Neural progenitor cell (in vitro differentiated cells): ENCODE results near the gene PDE1C. TPM values are rescaled to one million over a fixed set of nuclear protein-coding genes. Genes with fewer than 3 reads are reported as not detected.
"Not testable (repeated sequence)": the region's sequence is repeated elsewhere in the genome, so short reads cannot be mapped to it uniquely, and the experiment has no call there.

Experiments used
- DNase-seq: peaks from one replicate; pipeline ENCODE4 v3.0.0-alpha.2; 2016; ENCODE audit warnings: low spot score
- H2AFZ ChIP-seq: fragments of 200-600 bp; sonication (generic); replicated peaks from 2 replicates; pipeline ENCODE4 v1.6.1; 2016; ENCODE audit warnings: antibody characterized with exemption
- H3F3A ChIP-seq: fragments of 200-600 bp; sonication (generic); 2 replicates; pipeline ENCODE4 v1.6.1; 2016; ENCODE audit warnings: antibody characterized with exemption, low read depth
- H3K27ac ChIP-seq: fragments of 200-600 bp; sonication (generic); 2 replicates; pipeline ENCODE4 v1.5.1; 2016; ENCODE audit warnings: mild to moderate bottlenecking
- H3K27me3 ChIP-seq: fragments of 200-600 bp; sonication (generic); 2 replicates; pipeline ENCODE4 v1.6.1; 2016; ENCODE audit warnings: mild to moderate bottlenecking, moderate library complexity
- H3K36me3 ChIP-seq: fragments of 200-600 bp; sonication (generic); 2 replicates; pipeline ENCODE4 v1.5.1; 2016
- H3K4me1 ChIP-seq: fragments of 200-600 bp; sonication (generic); 2 replicates; pipeline ENCODE4 v1.6.1; 2016; ENCODE audit warnings: mixed run types
- H3K4me2 ChIP-seq: fragments of 200-600 bp; sonication (generic); 2 replicates; pipeline ENCODE4 v1.6.1; 2016
- H3K4me3 ChIP-seq: fragments of 200-600 bp; sonication (generic); 2 replicates; pipeline ENCODE4 v1.5.1; 2016
- H3K79me2 ChIP-seq: fragments of 200-600 bp; sonication (generic); 2 replicates; pipeline ENCODE4 v1.6.1; 2016; ENCODE audit warnings: low read depth
- H3K9ac ChIP-seq: fragments of 200-600 bp; sonication (generic); 2 replicates; pipeline ENCODE4 v1.6.1; 2016
- H3K9me3 ChIP-seq: fragments of 200-600 bp; sonication (generic); 2 replicates; pipeline ENCODE4 v1.5.1; 2016; ENCODE audit warnings: low read depth
- H4K20me1 ChIP-seq: fragments of 200-600 bp; sonication (generic); 2 replicates; pipeline ENCODE4 v1.6.1; 2016; ENCODE audit warnings: low read depth
- H3K27ac Mint-ChIP-seq: 3 replicates; pipeline ENCODE4 v1.8.0; 2021; ENCODE audit warnings: mixed read lengths
- H3K27me3 Mint-ChIP-seq: 2 replicates; pipeline ENCODE4 v1.8.0; 2022; ENCODE audit warnings: low read depth, mild to moderate bottlenecking, inconsistent platforms, moderate library complexity, mixed read lengths; ENCODE audit not compliant: insufficient read depth
- H3K36me3 Mint-ChIP-seq: 3 replicates; pipeline ENCODE4 v1.8.0; 2021; ENCODE audit warnings: mixed read lengths
- H3K4me1 Mint-ChIP-seq: 3 replicates; pipeline ENCODE4 v1.8.0; 2021; ENCODE audit warnings: mixed read lengths
- H3K4me3 Mint-ChIP-seq: 3 replicates; pipeline ENCODE4 v1.8.0; 2021; ENCODE audit warnings: mild to moderate bottlenecking, moderate library complexity, mixed read lengths
- H3K9me3 Mint-ChIP-seq: 3 replicates; pipeline ENCODE4 v1.8.0; 2020; ENCODE audit warnings: mixed read lengths
- EZH2 ChIP-seq: fragments of 200-600 bp; sonication (generic); IDR thresholded peaks from 2 replicates; pipeline ENCODE4 v1.6.1; 2017; ENCODE audit warnings: antibody characterized with exemption, mild to moderate bottlenecking, moderate library complexity
- EZH2phosphoT487 ChIP-seq: fragments of 200-600 bp; sonication (generic); IDR thresholded peaks from 2 replicates; pipeline ENCODE4 v1.6.1; 2017; ENCODE audit warnings: antibody characterized with exemption
- total RNA-seq: library from RNA; depleted of rRNA; stranded (reverse); fragments of >200 nt; gene quantifications from 2 replicates; pipeline ENCODE4 v1.2.3, GENCODE V29; 2015; ENCODE audit warnings: low replicate concordance
- TF ChIP-seq, protein P1 (sequence below): fragments of 200-600 bp; sonication (generic); IDR thresholded peaks from 2 replicates; pipeline ENCODE4 v1.5.1; 2017; ENCODE audit warnings: antibody characterized with exemption, mild to moderate bottlenecking

PDE1C gene
- total RNA-seq, 1 donor from 2014 or later, result 0.54 TPM

DNA sequence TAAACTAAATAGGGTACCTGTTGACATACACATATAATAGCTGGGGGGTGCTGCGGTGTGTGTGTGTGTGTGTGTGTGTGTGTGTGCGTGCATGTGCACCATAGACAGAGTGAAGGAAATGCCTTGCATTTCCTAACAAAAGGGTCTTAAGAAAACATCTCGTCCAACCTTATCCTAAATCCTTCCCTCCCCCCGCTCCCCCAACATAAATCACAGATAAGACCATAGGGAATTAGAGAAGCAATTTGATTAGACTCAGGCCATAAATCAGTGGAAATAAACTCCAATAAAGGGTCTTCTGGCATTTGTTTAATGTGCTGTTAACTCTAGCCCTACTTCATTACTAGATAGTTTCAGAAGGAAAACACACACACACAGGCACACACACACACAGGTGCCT, 234.7 kb downstream of the PDE1C start:
- H3K4me1 Mint-ChIP-seq, result peaks cover 3% of the 10 kb centered on the region
- Histone ChIP-seq H3K9ac (no peak overlapping the region), H3K4me2 (no peak overlapping the region), H3K4me1 (no peaks in the 10 kb centered on the region), H3K4me3 (no peak overlapping the region), H3K79me2 (no peaks in the 10 kb centered on the region), H3K9me3 (no peaks in the 10 kb centered on the region), H3K36me3 (no peaks in the 10 kb centered on the region), H3K27me3 (no peaks in the 10 kb centered on the region), H3K27ac (no peak overlapping the region), H4K20me1 (no peaks in the 10 kb centered on the region), H2AFZ (no peak overlapping the region), H3F3A (no peaks in the 10 kb centered on the region)
- H3K27me3 Mint-ChIP-seq, result no peaks in the 10 kb centered on the region
- TF ChIP-seq EZH2 (no peak), EZH2phosphoT487 (no peak)
- TF ChIP-seq, protein P1, sequence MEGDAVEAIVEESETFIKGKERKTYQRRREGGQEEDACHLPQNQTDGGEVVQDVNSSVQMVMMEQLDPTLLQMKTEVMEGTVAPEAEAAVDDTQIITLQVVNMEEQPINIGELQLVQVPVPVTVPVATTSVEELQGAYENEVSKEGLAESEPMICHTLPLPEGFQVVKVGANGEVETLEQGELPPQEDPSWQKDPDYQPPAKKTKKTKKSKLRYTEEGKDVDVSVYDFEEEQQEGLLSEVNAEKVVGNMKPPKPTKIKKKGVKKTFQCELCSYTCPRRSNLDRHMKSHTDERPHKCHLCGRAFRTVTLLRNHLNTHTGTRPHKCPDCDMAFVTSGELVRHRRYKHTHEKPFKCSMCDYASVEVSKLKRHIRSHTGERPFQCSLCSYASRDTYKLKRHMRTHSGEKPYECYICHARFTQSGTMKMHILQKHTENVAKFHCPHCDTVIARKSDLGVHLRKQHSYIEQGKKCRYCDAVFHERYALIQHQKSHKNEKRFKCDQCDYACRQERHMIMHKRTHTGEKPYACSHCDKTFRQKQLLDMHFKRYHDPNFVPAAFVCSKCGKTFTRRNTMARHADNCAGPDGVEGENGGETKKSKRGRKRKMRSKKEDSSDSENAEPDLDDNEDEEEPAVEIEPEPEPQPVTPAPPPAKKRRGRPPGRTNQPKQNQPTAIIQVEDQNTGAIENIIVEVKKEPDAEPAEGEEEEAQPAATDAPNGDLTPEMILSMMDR, result no peak
- no peaks in the 10 kb centered on the region for H3K36me3 Mint-ChIP-seq
- no peak overlapping the region for H3K4me3 Mint-ChIP-seq
- no peaks in the 10 kb centered on the region for H3K9me3 Mint-ChIP-seq
- no peak overlapping the region for H3K27ac Mint-ChIP-seq
- no peak for DNase-seq

DNA sequence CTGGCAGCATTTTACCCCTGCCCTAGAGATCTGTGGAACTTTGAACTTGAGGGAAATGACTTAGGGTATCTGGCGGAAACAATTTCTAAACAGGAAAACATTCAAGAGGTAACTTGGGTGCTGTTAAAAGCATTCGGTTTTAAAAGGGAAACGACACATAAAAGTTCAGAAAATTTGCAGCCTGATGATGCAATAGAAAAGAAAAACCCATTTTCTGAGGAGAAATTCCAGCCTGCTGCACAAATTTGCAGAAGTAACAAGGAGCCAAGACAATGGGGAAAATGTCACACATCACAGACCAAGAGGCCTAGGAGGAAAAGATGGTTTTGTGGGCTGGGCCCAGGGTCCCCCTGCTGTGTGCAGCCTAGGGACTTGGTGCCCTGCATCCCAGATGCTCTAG, 236.6 kb downstream of the PDE1C start:
- H3K27ac ChIP-seq, H3K9ac ChIP-seq, H3K4me3 ChIP-seq, H3K36me3 Mint-ChIP-seq, H3K36me3 ChIP-seq, H3K79me2 ChIP-seq, H3K27me3 ChIP-seq, H3K4me1 Mint-ChIP-seq, H3F3A ChIP-seq, H3K27ac Mint-ChIP-seq, H3K9me3 Mint-ChIP-seq, H3K4me2 ChIP-seq, DNase-seq, H3K4me3 Mint-ChIP-seq, H4K20me1 ChIP-seq, H3K27me3 Mint-ChIP-seq, H2AFZ ChIP-seq, H3K4me1 ChIP-seq, H3K9me3 ChIP-seq: not testable (repeated sequence)

DNA sequence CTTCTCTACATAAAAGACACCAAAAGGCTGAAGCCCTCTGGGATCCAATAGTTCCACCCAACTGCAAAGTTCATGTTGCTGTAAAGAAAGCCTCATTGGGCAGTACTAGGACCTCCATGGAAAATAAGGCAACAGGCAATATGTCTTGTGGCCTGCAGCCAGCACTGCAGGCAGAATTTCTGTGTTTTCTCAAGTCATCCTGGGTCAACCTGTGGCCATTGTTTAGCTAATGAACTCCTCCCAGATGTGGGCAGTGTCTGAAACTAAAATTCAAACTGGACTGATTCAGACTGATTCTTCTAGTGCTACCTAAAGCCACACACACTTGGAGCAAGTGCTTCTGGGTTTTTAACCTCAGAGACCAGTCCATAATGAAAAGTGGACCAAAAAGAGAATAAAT, 241.7 kb downstream of the PDE1C start:
- H3F3A ChIP-seq, result no peaks in the 10 kb centered on the region
- Mint-ChIP-seq H3K27me3 (no peaks in the 10 kb centered on the region), H3K4me3 (no peak overlapping the region), H3K27ac (no peak overlapping the region), H3K4me1 (peaks cover 7% of the 10 kb centered on the region), H3K9me3 (peaks cover 3% of the 10 kb centered on the region), H3K36me3 (no peaks in the 10 kb centered on the region)
- H2AFZ ChIP-seq, result no peak overlapping the region
- H3K9me3 ChIP-seq, result no peaks in the 10 kb centered on the region
- H3K27me3 ChIP-seq, result no peaks in the 10 kb centered on the region
- H3K4me1 ChIP-seq, result no peaks in the 10 kb centered on the region
- H3K79me2 ChIP-seq, result no peaks in the 10 kb centered on the region
- no peaks in the 10 kb centered on the region for H4K20me1 ChIP-seq
- TF ChIP-seq EZH2 (no peak), EZH2phosphoT487 (no peak)
- TF ChIP-seq, protein P1, result no peak
- DNase-seq, result no peak
- no peak overlapping the region for H3K9ac ChIP-seq
- no peak overlapping the region for H3K27ac ChIP-seq
- no peak overlapping the region for H3K4me2 ChIP-seq
- H3K4me3 ChIP-seq, result no peak overlapping the region
- H3K36me3 ChIP-seq, result no peaks in the 10 kb centered on the region

DNA sequence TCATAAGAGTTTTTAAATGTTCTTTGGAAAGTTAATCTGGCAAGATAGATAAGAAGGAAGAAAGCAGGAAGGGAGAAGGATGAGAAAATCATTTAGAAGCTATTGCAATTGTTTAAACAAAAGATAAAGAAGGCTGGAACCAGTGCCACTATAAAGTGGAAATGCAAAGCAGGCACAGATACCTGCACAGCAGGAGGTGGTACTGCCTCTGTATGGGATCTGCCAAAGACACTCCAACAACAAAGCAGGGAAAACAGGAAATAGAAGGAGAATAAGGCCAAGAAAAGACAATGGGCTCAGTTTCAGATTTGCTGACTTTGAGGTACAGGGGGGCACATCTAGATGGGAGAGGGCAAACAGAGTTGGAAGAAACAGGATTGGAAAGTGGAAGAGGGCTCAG, 244.6 kb downstream of the PDE1C start:
- Mint-ChIP-seq H3K27ac (no peak overlapping the region), H3K36me3 (no peaks in the 10 kb centered on the region), H3K4me3 (no peak overlapping the region), H3K4me1 (peaks cover 6% of the 10 kb centered on the region), H3K27me3 (no peaks in the 10 kb centered on the region), H3K9me3 (peaks cover 3% of the 10 kb centered on the region)
- no peaks in the 10 kb centered on the region for H3K79me2 ChIP-seq
- no peaks in the 10 kb centered on the region for H3F3A ChIP-seq
- no peaks in the 10 kb centered on the region for H3K36me3 ChIP-seq
- H2AFZ ChIP-seq, result no peak overlapping the region
- TF ChIP-seq, protein P1, result no peak
- TF ChIP-seq EZH2 (no peak), EZH2phosphoT487 (no peak)
- no peak overlapping the region for H3K9ac ChIP-seq
- DNase-seq, result peak; percentile 13
- no peak overlapping the region for H3K4me3 ChIP-seq
- no peak overlapping the region for H3K4me2 ChIP-seq
- H3K4me1 ChIP-seq, result no peaks in the 10 kb centered on the region
- H3K27ac ChIP-seq, result no peak overlapping the region
- no peaks in the 10 kb centered on the region for H4K20me1 ChIP-seq
- H3K27me3 ChIP-seq, result no peaks in the 10 kb centered on the region
- no peaks in the 10 kb centered on the region for H3K9me3 ChIP-seq
